A673 (cell line): ENCODE measurements around the gene VARS2.

Source experiments
- CTCF ChIP-seq: fragments of 300-800, 200-600 bp; sonication (generic); conservative IDR thresholded peaks from 2 replicates; pipeline ENCODE4 v1.5.1; 2017; ENCODE audit warnings: low read depth, mild to moderate bottlenecking, antibody characterized with exemption, low read length, moderate library complexity, mixed read lengths
- EZH2 ChIP-seq: fragments of 200-600 bp; sonication (generic); IDR thresholded peaks from 2 replicates; pipeline ENCODE4 v1.6.1; 2017; ENCODE audit warnings: borderline replicate concordance, low read depth, mild to moderate bottlenecking, mixed read lengths, antibody characterized with exemption, low read length; ENCODE audit not compliant: poor library complexity, severe bottlenecking

- TF ChIP-seq CTCF (no peak), EZH2 (no peak)
These were observed 23.2 kb downstream of the VARS2 start for GRCh38 chr6:30937265-30937664.
